ENCODE data around the gene RHOB. TPM values are rescaled to one million over a fixed set of nuclear protein-coding genes. Genes with fewer than 3 reads are reported as not detected.
A peak's percentile ranks its signal among the peaks of the same experiment; 100 is the strongest.

RHOB gene
- total RNA-seq, 1 experiment from 2014 or later: 38.9 TPM

DNA sequence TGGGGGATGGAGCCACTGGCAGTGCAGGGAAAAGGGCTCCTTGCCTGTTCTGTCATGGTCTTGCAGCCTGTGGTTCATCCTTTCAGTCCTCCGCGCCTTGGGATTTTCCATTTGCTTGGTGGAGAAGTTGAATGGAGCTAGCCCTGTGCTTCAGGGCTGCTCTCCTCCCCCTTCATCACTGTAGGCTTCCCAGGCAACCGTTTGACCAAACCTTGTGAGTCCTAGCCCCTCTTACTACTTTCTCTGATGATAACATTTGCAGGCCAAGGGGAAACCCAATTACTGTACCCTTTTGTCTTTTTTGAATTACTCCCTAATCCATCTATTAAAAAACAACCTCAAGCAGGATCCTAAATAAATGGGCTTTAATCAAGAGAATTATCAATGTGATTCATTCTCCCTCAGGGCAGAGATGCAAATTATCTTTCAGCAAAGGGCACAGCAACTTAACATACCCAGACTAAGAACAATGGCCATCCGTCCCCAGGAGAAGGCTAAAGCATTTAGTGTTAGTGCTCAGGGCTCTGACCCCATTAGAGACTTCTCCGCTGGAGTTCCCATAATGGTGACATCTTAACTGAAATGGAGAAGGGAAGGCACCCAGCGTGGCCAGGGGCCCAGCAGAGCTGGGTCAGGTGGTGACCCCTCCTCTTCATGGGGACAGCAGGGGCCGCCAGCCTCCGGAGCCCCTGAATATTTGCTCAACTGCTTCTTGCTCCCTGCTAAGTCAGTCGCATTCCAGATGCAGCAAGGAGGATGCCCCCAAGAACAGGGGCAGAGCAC lies 40.7 kb downstream of the RHOB start:
- TF ChIP-seq, protein P1, sequence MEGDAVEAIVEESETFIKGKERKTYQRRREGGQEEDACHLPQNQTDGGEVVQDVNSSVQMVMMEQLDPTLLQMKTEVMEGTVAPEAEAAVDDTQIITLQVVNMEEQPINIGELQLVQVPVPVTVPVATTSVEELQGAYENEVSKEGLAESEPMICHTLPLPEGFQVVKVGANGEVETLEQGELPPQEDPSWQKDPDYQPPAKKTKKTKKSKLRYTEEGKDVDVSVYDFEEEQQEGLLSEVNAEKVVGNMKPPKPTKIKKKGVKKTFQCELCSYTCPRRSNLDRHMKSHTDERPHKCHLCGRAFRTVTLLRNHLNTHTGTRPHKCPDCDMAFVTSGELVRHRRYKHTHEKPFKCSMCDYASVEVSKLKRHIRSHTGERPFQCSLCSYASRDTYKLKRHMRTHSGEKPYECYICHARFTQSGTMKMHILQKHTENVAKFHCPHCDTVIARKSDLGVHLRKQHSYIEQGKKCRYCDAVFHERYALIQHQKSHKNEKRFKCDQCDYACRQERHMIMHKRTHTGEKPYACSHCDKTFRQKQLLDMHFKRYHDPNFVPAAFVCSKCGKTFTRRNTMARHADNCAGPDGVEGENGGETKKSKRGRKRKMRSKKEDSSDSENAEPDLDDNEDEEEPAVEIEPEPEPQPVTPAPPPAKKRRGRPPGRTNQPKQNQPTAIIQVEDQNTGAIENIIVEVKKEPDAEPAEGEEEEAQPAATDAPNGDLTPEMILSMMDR (IDR thresholded peaks at IDR 0.05): no peak
- no peak for TF ChIP-seq TCF7L2 (IDR thresholded peaks at IDR 0.05; ENCODE audit: low read depth, low read length)
- Histone ChIP-seq H3K27me3 (ENCODE audit: control insufficient read depth, insufficient read depth, low read length) (no peaks in the 10 kb centered on the region), H3K36me3 (ENCODE audit: control insufficient read depth, insufficient read depth, low read length) (no peaks in the 10 kb centered on the region), H3K4me3 (ENCODE audit: low read depth in 2 of 2, low read length in 2 of 2) (no peak overlapping the region), H3K9me3 (ENCODE audit: control insufficient read depth, insufficient read depth, low read depth, low read length) (no peaks in the 10 kb centered on the region), H3K27ac (ENCODE audit: low read length) (no peak overlapping the region), H3K4me1 (ENCODE audit: control insufficient read depth, insufficient read depth, low read length) (no peaks in the 10 kb centered on the region; the same call in 1 of the 2 replicates)
- ChIA-PET POLR2A (no interaction called here), CTCF (no interaction called here)
- intact Hi-C loops (cut with micrococcal nuclease; ENCODE audit: unreplicated experiment) (no loop called here), in situ Hi-C loops (cut with HindIII; ENCODE audit: low pct_unique_long_range_greater_than_20kb, low sequenced_read_pairs) (no loop called here)
- ATAC-seq (no peak; the same call in 1 of the 2 replicates), DNase-seq (ENCODE audit: low read depth, low spot score) (no peak)
- no TSS peak for BruUV-seq (replicated peaks)

DNA sequence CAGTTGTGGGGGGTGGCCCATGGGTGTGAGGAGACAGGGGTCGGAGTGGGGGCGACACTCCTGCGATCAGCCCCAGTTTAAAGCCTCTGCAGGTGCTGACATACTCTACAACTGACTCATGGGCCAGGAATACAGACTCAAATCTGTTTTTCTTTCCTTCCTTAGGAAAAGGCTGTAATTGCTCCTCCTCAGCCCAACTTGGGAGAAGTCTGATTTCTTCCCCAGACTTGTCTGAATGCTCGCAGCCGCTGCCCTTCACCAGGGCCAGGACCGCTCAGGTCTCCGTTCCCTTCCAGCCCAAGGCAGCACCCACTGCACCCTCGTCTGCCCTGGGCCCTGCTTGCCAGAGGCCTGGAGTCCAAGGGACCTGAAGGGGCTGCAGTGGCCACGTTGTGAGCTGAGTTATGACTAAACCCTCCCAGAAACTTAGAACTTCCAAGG lies 41.3 kb downstream of the RHOB start:
- ChIA-PET POLR2A (no interaction called here), CTCF (no interaction called here)
- Histone ChIP-seq H3K27me3 (ENCODE audit: control insufficient read depth, insufficient read depth, low read length) (no peaks in the 10 kb centered on the region), H3K4me1 (ENCODE audit: control insufficient read depth, insufficient read depth, low read length) (no peaks in the 10 kb centered on the region; the same call in 1 of the 2 replicates), H3K27ac (ENCODE audit: low read length) (no peak overlapping the region), H3K4me3 (ENCODE audit: low read depth in 2 of 2, low read length in 2 of 2) (no peak overlapping the region), H3K36me3 (ENCODE audit: control insufficient read depth, insufficient read depth, low read length) (no peaks in the 10 kb centered on the region), H3K9me3 (ENCODE audit: control insufficient read depth, insufficient read depth, low read depth, low read length) (no peaks in the 10 kb centered on the region)
- in situ Hi-C loops (cut with HindIII; ENCODE audit: low pct_unique_long_range_greater_than_20kb, low sequenced_read_pairs): no loop called here
- peak; percentile 43; the same call in 1 of the 2 replicates for ATAC-seq
- TF ChIP-seq POLR2AphosphoS5 (IDR thresholded peaks at IDR 0.05; ENCODE audit: low read depth, low read length) (no peak), TCF7L2 (IDR thresholded peaks at IDR 0.05; ENCODE audit: low read depth, low read length) (no peak), SIN3A (IDR thresholded peaks at IDR 0.05; ENCODE audit: borderline replicate concordance, insufficient read depth, low read depth, low read length) (no peak)
- TF ChIP-seq, protein P1 (IDR thresholded peaks at IDR 0.05): no peak
- TF ChIP-seq, protein P2, sequence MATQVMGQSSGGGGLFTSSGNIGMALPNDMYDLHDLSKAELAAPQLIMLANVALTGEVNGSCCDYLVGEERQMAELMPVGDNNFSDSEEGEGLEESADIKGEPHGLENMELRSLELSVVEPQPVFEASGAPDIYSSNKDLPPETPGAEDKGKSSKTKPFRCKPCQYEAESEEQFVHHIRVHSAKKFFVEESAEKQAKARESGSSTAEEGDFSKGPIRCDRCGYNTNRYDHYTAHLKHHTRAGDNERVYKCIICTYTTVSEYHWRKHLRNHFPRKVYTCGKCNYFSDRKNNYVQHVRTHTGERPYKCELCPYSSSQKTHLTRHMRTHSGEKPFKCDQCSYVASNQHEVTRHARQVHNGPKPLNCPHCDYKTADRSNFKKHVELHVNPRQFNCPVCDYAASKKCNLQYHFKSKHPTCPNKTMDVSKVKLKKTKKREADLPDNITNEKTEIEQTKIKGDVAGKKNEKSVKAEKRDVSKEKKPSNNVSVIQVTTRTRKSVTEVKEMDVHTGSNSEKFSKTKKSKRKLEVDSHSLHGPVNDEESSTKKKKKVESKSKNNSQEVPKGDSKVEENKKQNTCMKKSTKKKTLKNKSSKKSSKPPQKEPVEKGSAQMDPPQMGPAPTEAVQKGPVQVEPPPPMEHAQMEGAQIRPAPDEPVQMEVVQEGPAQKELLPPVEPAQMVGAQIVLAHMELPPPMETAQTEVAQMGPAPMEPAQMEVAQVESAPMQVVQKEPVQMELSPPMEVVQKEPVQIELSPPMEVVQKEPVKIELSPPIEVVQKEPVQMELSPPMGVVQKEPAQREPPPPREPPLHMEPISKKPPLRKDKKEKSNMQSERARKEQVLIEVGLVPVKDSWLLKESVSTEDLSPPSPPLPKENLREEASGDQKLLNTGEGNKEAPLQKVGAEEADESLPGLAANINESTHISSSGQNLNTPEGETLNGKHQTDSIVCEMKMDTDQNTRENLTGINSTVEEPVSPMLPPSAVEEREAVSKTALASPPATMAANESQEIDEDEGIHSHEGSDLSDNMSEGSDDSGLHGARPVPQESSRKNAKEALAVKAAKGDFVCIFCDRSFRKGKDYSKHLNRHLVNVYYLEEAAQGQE (IDR thresholded peaks at IDR 0.05; ENCODE audit: insufficient read depth in 1 of 2, low read depth in 2 of 2, low read length in 1 of 2): no peak
- intact Hi-C loops (cut with micrococcal nuclease; ENCODE audit: unreplicated experiment): no loop called here
- no peak for DNase-seq (ENCODE audit: low read depth, low spot score)
- BruUV-seq (replicated peaks): no TSS peak

Data from Panc1 (cell line).